SJCRH30 (cell line): ENCODE measurements around the gene HEATR5B. TPM values are rescaled to one million over a fixed set of nuclear protein-coding genes. Genes with fewer than 3 reads are reported as not detected.
A peak's percentile ranks its signal among the peaks of the same experiment; 100 is the strongest.
"Not testable (repeated sequence)": the region's sequence is repeated elsewhere in the genome, so short reads cannot be mapped to it uniquely, and the experiment has no call there.

Source experiments
- DNase-seq, 2 experiments: peaks; one replicate each; pipeline ENCODE4 v3.0.0-alpha.2; 2015 to 2020
- H3K27ac ChIP-seq: fragments of 250-450 bp; sonication (Bioruptor Pico); 2 replicates; pipeline ENCODE4 v1.5.1; 2020; ENCODE audit warnings: mild to moderate bottlenecking, moderate library complexity
- H3K27me3 ChIP-seq: fragments of 250-450 bp; sonication (Bioruptor Pico); 2 replicates; pipeline ENCODE4 v1.5.1; 2020; ENCODE audit warnings: mild to moderate bottlenecking, moderate library complexity
- H3K36me3 ChIP-seq: fragments of 250-450 bp; sonication (Bioruptor Pico); 2 replicates; pipeline ENCODE4 v1.5.1; 2020; ENCODE audit warnings: mild to moderate bottlenecking, moderate library complexity
- H3K4me1 ChIP-seq: fragments of 250-450 bp; sonication (Bioruptor Pico); 2 replicates; pipeline ENCODE4 v1.5.1; 2020; ENCODE audit warnings: mild to moderate bottlenecking, moderate library complexity
- H3K4me3 ChIP-seq: fragments of 250-450 bp; sonication (Bioruptor Pico); 2 replicates; pipeline ENCODE4 v1.5.1; 2020; ENCODE audit warnings: mild to moderate bottlenecking, moderate library complexity
- H3K9me3 ChIP-seq: fragments of 250-450 bp; sonication (Bioruptor Pico); replicated peaks from 2 replicates; pipeline ENCODE4 v1.5.1; 2020; ENCODE audit warnings: mild to moderate bottlenecking, moderate library complexity
- total RNA-seq: library from RNA; depleted of rRNA; stranded (reverse); fragments of >200 nt; shearing (Covaris generic); gene quantifications from 2 replicates; pipeline ENCODE4 v1.2.3, GENCODE V29; 2014; rRNA removed

Gene HEATR5B
- total RNA-seq, 1 experiment from 2014 or later = 23.9 TPM

GRCh38 chr2:36954977-36955607 is 129.1 kb downstream of the HEATR5B start:
- peaks cover 2% of the 10 kb centered on the region; the same call in 1 of the 2 replicates for H3K36me3 ChIP-seq
- H3K27ac ChIP-seq = no peak overlapping the region
- H3K9me3 ChIP-seq = no peaks in the 10 kb centered on the region
- DNase-seq = no peak
- H3K4me1 ChIP-seq = no peaks in the 10 kb centered on the region; the same call in 1 of the 2 replicates
- no peaks in the 10 kb centered on the region for H3K27me3 ChIP-seq
- no peak overlapping the region for H3K4me3 ChIP-seq

- H3K4me1 ChIP-seq = no peaks in the 10 kb centered on the region; the same call in 1 of the 2 replicates
- H3K27ac ChIP-seq = no peak overlapping the region
- no peaks in the 10 kb centered on the region for H3K27me3 ChIP-seq
- no peak for DNase-seq
- H3K9me3 ChIP-seq = no peaks in the 10 kb centered on the region
- no peaks in the 10 kb centered on the region for H3K36me3 ChIP-seq
- H3K4me3 ChIP-seq = no peak overlapping the region
Observed at GRCh38 chr2:36952748-36953197, 131.4 kb downstream of the HEATR5B start.

- H3K36me3 ChIP-seq = no peaks in the 10 kb centered on the region
- H3K27me3 ChIP-seq = no peaks in the 10 kb centered on the region
- H3K4me3 ChIP-seq = no peak overlapping the region
- H3K27ac ChIP-seq = no peak overlapping the region
- peak in 1 of 2 experiments; percentile 12 for DNase-seq
- no peaks in the 10 kb centered on the region for H3K9me3 ChIP-seq
- H3K4me1 ChIP-seq = no peaks in the 10 kb centered on the region; the same call in 1 of the 2 replicates
Observed at GRCh38 chr2:36951574-36951973, 132.6 kb downstream of the HEATR5B start.

- H3K4me1 ChIP-seq = no peaks in the 10 kb centered on the region; the same call in 1 of the 2 replicates
- no peaks in the 10 kb centered on the region for H3K27me3 ChIP-seq
- no peak for DNase-seq
- H3K4me3 ChIP-seq = no peak overlapping the region
- H3K27ac ChIP-seq = no peak overlapping the region
- H3K9me3 ChIP-seq = no peaks in the 10 kb centered on the region
- H3K36me3 ChIP-seq = no peaks in the 10 kb centered on the region
Observed at GRCh38 chr2:36951027-36951518, 133.1 kb downstream of the HEATR5B start.

GRCh38 chr2:36949845-36950244 is 134.3 kb downstream of the HEATR5B start:
- Histone ChIP-seq H3K27me3 (no peaks in the 10 kb centered on the region), H3K36me3 (no peaks in the 10 kb centered on the region), H3K4me3 (no peak overlapping the region), H3K4me1 (no peaks in the 10 kb centered on the region; the same call in 1 of the 2 replicates), H3K9me3 (no peaks in the 10 kb centered on the region), H3K27ac (no peak overlapping the region)
- no peak for DNase-seq

- H3K27ac ChIP-seq, H3K4me1 ChIP-seq, H3K36me3 ChIP-seq, H3K27me3 ChIP-seq, H3K4me3 ChIP-seq, DNase-seq, H3K9me3 ChIP-seq: not testable (repeated sequence)
Observed at GRCh38 chr2:36945240-36945639, 138.9 kb downstream of the HEATR5B start.

- Histone ChIP-seq H3K27me3 (no peaks in the 10 kb centered on the region), H3K9me3 (no peaks in the 10 kb centered on the region), H3K4me1 (no peaks in the 10 kb centered on the region), H3K4me3 (no peak overlapping the region), H3K27ac (no peak overlapping the region), H3K36me3 (no peaks in the 10 kb centered on the region)
- no peak for DNase-seq
Observed at GRCh38 chr2:36941867-36942266, 142.3 kb downstream of the HEATR5B start.

- not testable (repeated sequence) for DNase-seq, H3K27ac ChIP-seq, H3K4me3 ChIP-seq, H3K27me3 ChIP-seq, H3K9me3 ChIP-seq, H3K4me1 ChIP-seq, H3K36me3 ChIP-seq
Observed at GRCh38 chr2:36936526-36936925, 147.6 kb downstream of the HEATR5B start.

- H3K27me3 ChIP-seq, DNase-seq, H3K27ac ChIP-seq: not testable (repeated sequence)
Observed at GRCh38 chr2:36931688-36932087, 152.5 kb downstream of the HEATR5B start.

More at GRCh38 chr2:36931688-36932087, 152.5 kb downstream of the HEATR5B start:
- H3K4me1 ChIP-seq, H3K36me3 ChIP-seq, H3K4me3 ChIP-seq, H3K9me3 ChIP-seq: not testable (repeated sequence)

Other genes with a start within 250 kb of the HEATR5B start
- 33.1 and 37.3 TPM in 2 replicates for gene STRN, start 117.8 kb downstream of the HEATR5B start, total RNA-seq
- gene GPATCH11, start 146 bp upstream of the HEATR5B start, total RNA-seq = 19.8 and 22.2 TPM in 2 replicates
- 35.4 and 46.0 TPM in 2 replicates for gene EIF2AK2, start 72.6 kb upstream of the HEATR5B start, total RNA-seq
- not detected in 2 replicates for gene SULT6B1, start 104.3 kb upstream of the HEATR5B start, total RNA-seq
- gene CEBPZOS, start 112.1 kb upstream of the HEATR5B start, total RNA-seq = 54.9 and 62.2 TPM in 2 replicates
- gene CEBPZ, start 147.2 kb upstream of the HEATR5B start, total RNA-seq = 110 and 124 TPM in 2 replicates
- 25.2 and 30.3 TPM in 2 replicates for gene NDUFAF7, start 147.3 kb upstream of the HEATR5B start, total RNA-seq
- gene PRKD3, start 240.5 kb upstream of the HEATR5B start, total RNA-seq = 70.4 and 85.1 TPM in 2 replicates